ENCODE data around the gene AMBN. TPM values are rescaled to one million over a fixed set of nuclear protein-coding genes. Genes with fewer than 3 reads are reported as not detected.

AMBN gene
- total and polyA plus RNA-seq, 2 experiments from 2014 or later = not detected

GRCh38 chr4:70629469-70630090, 37.5 kb downstream of the AMBN start:
- H3K36me3 ChIP-seq (ENCODE audit: insufficient read depth) = no peaks in the 10 kb centered on the region
- H3K4me1 Mint-ChIP-seq = no peaks in the 10 kb centered on the region
- no peaks in the 10 kb centered on the region for H3F3A ChIP-seq (replicated peaks; ENCODE audit: low read depth)
- H3K9me2 ChIP-seq (ENCODE audit: insufficient read depth) = no peaks in the 10 kb centered on the region
- H4K20me1 ChIP-seq (replicated peaks; ENCODE audit: insufficient read depth) = no peaks in the 10 kb centered on the region
- H2AFZ ChIP-seq = no peak overlapping the region
- no peaks in the 10 kb centered on the region for H3K9me3 Mint-ChIP-seq
- peaks cover 3% of the 10 kb centered on the region for H3K27me3 Mint-ChIP-seq (ENCODE audit: insufficient read depth, low read depth, poor library complexity)
- no peak overlapping the region for H3K4me2 ChIP-seq
- H3K27ac ChIP-seq (ENCODE audit: low read depth) = no peak overlapping the region
- ATAC-seq (no peak), DNase-seq (ENCODE audit: low spot score) (no peak)
- TF ChIP-seq NANOG (IDR thresholded peaks at IDR 0.05; ENCODE audit: borderline replicate concordance) (no peak), CREB1 (CRISPR knock-in tag; IDR thresholded peaks at IDR 0.05; ENCODE audit: low read depth) (no peak), POLR2AphosphoS5 (IDR thresholded peaks at IDR 0.05; ENCODE audit: low read depth) (no peak), EZH2 (IDR thresholded peaks at IDR 0.05; ENCODE audit: low read depth, unreplicated experiment) (no peak), ZNF114 (CRISPR knock-in tag; IDR thresholded peaks at IDR 0.05) (no peak), EZH2phosphoT487 (IDR thresholded peaks at IDR 0.05; ENCODE audit: unreplicated experiment) (no peak), STAT1 (IDR thresholded peaks at IDR 0.05; ENCODE audit: unreplicated experiment) (no peak), ZNF331 (CRISPR knock-in tag; IDR thresholded peaks at IDR 0.05; ENCODE audit: low read depth) (no peak)
- TF ChIP-seq, protein P1, sequence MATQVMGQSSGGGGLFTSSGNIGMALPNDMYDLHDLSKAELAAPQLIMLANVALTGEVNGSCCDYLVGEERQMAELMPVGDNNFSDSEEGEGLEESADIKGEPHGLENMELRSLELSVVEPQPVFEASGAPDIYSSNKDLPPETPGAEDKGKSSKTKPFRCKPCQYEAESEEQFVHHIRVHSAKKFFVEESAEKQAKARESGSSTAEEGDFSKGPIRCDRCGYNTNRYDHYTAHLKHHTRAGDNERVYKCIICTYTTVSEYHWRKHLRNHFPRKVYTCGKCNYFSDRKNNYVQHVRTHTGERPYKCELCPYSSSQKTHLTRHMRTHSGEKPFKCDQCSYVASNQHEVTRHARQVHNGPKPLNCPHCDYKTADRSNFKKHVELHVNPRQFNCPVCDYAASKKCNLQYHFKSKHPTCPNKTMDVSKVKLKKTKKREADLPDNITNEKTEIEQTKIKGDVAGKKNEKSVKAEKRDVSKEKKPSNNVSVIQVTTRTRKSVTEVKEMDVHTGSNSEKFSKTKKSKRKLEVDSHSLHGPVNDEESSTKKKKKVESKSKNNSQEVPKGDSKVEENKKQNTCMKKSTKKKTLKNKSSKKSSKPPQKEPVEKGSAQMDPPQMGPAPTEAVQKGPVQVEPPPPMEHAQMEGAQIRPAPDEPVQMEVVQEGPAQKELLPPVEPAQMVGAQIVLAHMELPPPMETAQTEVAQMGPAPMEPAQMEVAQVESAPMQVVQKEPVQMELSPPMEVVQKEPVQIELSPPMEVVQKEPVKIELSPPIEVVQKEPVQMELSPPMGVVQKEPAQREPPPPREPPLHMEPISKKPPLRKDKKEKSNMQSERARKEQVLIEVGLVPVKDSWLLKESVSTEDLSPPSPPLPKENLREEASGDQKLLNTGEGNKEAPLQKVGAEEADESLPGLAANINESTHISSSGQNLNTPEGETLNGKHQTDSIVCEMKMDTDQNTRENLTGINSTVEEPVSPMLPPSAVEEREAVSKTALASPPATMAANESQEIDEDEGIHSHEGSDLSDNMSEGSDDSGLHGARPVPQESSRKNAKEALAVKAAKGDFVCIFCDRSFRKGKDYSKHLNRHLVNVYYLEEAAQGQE (IDR thresholded peaks at IDR 0.05; ENCODE audit: unreplicated experiment) = no peak
- TF ChIP-seq, protein P2, sequence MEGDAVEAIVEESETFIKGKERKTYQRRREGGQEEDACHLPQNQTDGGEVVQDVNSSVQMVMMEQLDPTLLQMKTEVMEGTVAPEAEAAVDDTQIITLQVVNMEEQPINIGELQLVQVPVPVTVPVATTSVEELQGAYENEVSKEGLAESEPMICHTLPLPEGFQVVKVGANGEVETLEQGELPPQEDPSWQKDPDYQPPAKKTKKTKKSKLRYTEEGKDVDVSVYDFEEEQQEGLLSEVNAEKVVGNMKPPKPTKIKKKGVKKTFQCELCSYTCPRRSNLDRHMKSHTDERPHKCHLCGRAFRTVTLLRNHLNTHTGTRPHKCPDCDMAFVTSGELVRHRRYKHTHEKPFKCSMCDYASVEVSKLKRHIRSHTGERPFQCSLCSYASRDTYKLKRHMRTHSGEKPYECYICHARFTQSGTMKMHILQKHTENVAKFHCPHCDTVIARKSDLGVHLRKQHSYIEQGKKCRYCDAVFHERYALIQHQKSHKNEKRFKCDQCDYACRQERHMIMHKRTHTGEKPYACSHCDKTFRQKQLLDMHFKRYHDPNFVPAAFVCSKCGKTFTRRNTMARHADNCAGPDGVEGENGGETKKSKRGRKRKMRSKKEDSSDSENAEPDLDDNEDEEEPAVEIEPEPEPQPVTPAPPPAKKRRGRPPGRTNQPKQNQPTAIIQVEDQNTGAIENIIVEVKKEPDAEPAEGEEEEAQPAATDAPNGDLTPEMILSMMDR (conservative IDR thresholded peaks at IDR 0.05; ENCODE audit: low read depth in 2 of 2) = no peak
- TF ChIP-seq, protein P3, sequence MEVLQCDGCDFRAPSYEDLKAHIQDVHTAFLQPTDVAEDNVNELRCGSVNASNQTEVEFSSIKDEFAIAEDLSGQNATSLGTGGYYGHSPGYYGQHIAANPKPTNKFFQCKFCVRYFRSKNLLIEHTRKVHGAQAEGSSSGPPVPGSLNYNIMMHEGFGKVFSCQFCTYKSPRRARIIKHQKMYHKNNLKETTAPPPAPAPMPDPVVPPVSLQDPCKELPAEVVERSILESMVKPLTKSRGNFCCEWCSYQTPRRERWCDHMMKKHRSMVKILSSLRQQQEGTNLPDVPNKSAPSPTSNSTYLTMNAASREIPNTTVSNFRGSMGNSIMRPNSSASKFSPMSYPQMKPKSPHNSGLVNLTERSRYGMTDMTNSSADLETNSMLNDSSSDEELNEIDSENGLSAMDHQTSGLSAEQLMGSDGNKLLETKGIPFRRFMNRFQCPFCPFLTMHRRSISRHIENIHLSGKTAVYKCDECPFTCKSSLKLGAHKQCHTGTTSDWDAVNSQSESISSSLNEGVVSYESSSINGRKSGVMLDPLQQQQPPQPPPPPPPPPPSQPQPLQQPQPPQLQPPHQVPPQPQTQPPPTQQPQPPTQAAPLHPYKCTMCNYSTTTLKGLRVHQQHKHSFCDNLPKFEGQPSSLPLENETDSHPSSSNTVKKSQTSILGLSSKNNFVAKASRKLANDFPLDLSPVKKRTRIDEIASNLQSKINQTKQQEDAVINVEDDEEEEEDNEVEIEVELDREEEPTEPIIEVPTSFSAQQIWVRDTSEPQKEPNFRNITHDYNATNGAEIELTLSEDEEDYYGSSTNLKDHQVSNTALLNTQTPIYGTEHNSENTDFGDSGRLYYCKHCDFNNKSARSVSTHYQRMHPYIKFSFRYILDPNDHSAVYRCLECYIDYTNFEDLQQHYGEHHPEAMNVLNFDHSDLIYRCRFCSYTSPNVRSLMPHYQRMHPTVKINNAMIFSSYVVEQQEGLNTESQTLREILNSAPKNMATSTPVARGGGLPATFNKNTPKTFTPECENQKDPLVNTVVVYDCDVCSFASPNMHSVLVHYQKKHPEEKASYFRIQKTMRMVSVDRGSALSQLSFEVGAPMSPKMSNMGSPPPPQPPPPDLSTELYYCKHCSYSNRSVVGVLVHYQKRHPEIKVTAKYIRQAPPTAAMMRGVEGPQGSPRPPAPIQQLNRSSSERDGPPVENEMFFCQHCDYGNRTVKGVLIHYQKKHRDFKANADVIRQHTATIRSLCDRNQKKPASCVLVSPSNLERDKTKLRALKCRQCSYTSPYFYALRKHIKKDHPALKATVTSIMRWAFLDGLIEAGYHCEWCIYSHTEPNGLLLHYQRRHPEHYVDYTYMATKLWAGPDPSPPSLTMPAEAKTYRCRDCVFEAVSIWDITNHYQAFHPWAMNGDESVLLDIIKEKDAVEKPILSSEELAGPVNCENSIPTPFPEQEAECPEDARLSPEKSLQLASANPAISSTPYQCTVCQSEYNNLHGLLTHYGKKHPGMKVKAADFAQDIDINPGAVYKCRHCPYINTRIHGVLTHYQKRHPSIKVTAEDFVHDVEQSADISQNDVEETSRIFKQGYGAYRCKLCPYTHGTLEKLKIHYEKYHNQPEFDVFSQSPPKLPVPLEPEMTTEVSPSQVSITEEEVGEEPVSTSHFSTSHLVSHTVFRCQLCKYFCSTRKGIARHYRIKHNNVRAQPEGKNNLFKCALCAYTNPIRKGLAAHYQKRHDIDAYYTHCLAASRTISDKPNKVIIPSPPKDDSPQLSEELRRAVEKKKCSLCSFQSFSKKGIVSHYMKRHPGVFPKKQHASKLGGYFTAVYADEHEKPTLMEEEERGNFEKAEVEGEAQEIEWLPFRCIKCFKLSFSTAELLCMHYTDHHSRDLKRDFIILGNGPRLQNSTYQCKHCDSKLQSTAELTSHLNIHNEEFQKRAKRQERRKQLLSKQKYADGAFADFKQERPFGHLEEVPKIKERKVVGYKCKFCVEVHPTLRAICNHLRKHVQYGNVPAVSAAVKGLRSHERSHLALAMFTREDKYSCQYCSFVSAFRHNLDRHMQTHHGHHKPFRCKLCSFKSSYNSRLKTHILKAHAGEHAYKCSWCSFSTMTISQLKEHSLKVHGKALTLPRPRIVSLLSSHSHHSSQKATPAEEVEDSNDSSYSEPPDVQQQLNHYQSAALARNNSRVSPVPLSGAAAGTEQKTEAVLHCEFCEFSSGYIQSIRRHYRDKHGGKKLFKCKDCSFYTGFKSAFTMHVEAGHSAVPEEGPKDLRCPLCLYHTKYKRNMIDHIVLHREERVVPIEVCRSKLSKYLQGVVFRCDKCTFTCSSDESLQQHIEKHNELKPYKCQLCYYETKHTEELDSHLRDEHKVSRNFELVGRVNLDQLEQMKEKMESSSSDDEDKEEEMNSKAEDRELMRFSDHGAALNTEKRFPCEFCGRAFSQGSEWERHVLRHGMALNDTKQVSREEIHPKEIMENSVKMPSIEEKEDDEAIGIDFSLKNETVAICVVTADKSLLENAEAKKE (CRISPR knock-in tag; IDR thresholded peaks at IDR 0.05) = no peak
- no peaks in the 10 kb centered on the region for H3K79me2 ChIP-seq (replicated peaks; ENCODE audit: insufficient read depth)
- no peak overlapping the region for H3K4me3 ChIP-seq
- H3K27me3 ChIP-seq (ENCODE audit: insufficient read depth) = no peaks in the 10 kb centered on the region
- no peaks in the 10 kb centered on the region for H3K4me1 ChIP-seq (ENCODE audit: insufficient read depth)
- no peaks in the 10 kb centered on the region for H3K36me3 Mint-ChIP-seq (ENCODE audit: low read depth)
- H3K4me3 Mint-ChIP-seq = no peak overlapping the region
- H3K27ac Mint-ChIP-seq = no peak overlapping the region
